T-helper 17 cell (primary cell): ENCODE data around the gene PIK3R2. TPM values are rescaled to one million over a fixed set of nuclear protein-coding genes. Genes with fewer than 3 reads are reported as not detected.

Experiments used
- ATAC-seq: fragments of 150-1000 bp; cut with Tn5 transposase; 2 replicates; pipeline ENCODE4 v1.10.0; 2021; ENCODE audit warnings: mild to moderate bottlenecking, moderate library complexity
- DNase-seq, 3 donors: peaks; one replicate each; pipeline versions ENCODE4 v3.0.0 to v3.0.0-alpha.2; 2020 to 2021
- H3K9me3 ChIP-seq: one replicate; pipeline ENCODE4 v1.7.0; 2013; ENCODE audit warnings: low read length, mild to moderate bottlenecking; ENCODE audit not compliant: control insufficient read depth, poor library complexity, severe bottlenecking
- H3K27ac Mint-ChIP-seq: one replicate; pipeline ENCODE4 v1.8.0; 2022; ENCODE audit warnings: mild to moderate bottlenecking, moderate library complexity, mixed read lengths
- H3K27me3 Mint-ChIP-seq: one replicate; pipeline ENCODE4 v1.8.0; 2022; ENCODE audit warnings: mixed read lengths
- H3K36me3 Mint-ChIP-seq: one replicate; pipeline ENCODE4 v1.8.0; 2022; ENCODE audit warnings: low read depth, mixed read lengths
- H3K4me1 Mint-ChIP-seq: one replicate; pipeline ENCODE4 v1.8.0; 2022; ENCODE audit warnings: mild to moderate bottlenecking, mixed read lengths
- H3K4me3 Mint-ChIP-seq: one replicate; pipeline ENCODE4 v1.8.0; 2022; ENCODE audit warnings: mild to moderate bottlenecking, moderate library complexity, mixed read lengths
- total RNA-seq, 4 donors: library from RNA in 2 of 4; stranded (reverse) in 2 of 4; gene quantifications; one replicate each; pipeline ENCODE4 v1.2.3 and lab custom pipeline; 2022 to 2026

PIK3R2 gene
- total RNA-seq, 2 donors from 2014 or later = 8.6 to 9.1 TPM

DNA sequence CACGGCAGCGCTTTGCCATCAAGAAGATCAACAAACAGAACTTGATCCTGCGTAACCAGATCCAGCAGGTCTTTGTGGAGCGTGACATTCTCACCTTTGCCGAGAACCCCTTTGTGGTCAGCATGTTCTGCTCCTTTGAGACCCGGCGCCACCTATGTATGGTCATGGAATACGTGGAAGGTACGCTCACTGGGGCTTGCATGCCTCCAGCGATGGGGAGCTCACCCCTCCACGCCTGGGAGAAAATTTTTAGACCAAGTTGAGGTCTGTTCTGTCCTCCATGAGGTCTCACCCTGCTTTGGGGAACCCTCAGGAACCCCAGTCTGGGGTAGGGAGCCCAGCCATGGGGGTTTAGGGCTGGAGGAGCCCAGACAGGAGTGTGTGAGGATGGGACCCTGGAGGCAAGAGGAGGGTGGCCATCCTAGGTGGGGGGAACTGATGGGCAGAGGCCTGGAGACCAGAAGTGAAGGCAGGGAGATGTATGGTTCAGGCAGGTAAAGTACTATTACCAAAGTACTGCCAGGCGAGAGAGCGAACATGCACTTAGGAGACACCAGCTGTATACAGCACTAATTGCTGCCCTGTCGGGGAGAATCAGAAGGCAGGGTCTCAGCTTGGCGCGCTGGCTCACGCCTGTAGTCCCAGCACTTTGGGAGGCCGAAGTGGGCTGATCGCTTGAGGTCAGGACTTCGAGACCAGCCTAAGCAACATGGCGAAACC, 22.3 kb upstream of the PIK3R2 start:
- peaks cover 3% of the 10 kb centered on the region for H3K4me1 Mint-ChIP-seq
- H3K27ac Mint-ChIP-seq = peak overlapping the region; percentile 27
- ATAC-seq (no peak), DNase-seq (no peak)
- no peaks in the 10 kb centered on the region for H3K9me3 ChIP-seq
- H3K27me3 Mint-ChIP-seq = no peaks in the 10 kb centered on the region
- H3K36me3 Mint-ChIP-seq = peaks cover 2% of the 10 kb centered on the region
- H3K4me3 Mint-ChIP-seq = no peak overlapping the region

DNA sequence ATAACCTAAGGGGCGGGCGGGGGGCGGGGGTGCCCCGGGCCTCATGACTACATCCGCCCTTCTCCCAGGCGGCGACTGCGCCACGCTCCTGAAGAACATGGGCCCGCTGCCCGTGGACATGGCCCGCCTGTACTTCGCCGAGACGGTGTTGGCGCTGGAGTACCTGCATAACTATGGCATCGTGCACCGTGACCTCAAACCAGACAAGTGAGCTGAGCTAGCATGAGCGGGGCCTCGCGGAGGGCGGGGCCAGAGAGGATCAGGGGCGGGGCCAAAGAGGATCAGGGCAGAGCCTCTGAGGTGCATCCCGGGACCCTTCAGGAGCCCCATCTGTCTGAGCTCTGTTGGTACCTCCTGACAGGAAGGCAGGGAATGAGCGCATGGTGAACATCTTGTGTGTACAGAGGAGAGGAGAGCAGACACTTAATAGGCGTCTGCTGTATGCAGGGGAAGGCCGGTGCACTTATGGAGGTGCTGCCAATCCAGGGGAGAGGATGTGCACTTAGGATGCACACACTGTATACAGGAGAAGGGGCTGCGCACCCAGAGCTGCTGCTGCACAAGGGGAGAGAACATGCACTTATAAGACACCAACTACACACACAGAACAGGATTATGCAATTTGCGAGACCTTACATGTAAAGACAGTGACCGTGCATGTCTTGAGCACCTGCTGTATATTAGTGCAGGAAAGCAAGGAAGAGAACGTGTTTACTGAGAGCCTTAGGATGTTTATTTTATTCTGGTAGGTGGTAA, 20.9 kb upstream of the PIK3R2 start:
- Mint-ChIP-seq H3K36me3 (peaks cover 2% of the 10 kb centered on the region), H3K27me3 (no peaks in the 10 kb centered on the region), H3K4me3 (no peak overlapping the region), H3K27ac (no peak overlapping the region), H3K4me1 (peaks cover 3% of the 10 kb centered on the region)
- DNase-seq (no peak), ATAC-seq (no peak)
- H3K9me3 ChIP-seq = no peaks in the 10 kb centered on the region

DNA sequence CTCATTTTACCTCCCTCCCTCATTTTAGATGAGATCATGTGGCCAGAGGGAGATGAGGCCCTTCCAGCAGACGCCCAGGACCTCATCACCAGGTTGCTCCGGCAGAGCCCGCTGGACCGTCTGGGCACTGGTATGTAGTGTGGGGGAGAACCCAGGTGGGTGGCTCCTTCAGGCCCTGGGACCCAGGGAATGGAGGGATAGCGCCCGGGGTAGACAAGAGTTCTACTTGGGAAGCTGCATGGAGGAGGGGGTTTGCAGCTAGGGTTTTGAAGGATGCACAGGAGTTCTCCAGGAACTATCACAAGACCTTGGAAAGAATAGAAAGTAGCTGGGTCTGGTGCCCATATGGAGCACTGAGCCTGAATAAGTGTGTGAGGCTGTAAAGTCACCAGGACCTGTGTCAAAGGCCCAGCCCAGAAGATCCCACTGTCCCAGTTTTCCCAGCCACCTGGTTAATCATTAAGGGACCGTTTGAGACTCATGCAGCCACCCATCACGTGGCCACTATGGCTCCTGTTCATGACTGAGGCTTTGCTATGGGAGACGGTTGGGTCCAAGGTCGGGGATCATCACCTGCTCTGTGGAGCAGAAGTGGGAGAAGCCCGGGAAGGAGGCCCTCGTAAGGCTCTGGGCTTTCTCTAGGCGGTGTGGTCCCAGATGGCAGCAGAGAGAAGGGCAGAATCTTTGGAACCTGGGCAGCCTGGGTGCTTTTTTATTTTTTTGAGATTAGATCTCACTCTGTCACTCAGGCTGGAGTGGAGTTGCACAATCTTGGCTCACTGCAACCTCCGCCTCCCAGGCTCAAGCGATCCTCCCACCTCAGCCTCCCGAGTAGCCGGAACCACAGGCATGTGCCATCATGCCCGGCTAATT, 17.0 kb upstream of the PIK3R2 start:
- no peak for DNase-seq
- Mint-ChIP-seq H3K4me3 (no peak overlapping the region), H3K4me1 (peaks cover 3% of the 10 kb centered on the region), H3K27me3 (no peaks in the 10 kb centered on the region), H3K36me3 (peaks cover 6% of the 10 kb centered on the region), H3K27ac (no peak overlapping the region)
- no peak for ATAC-seq
- H3K9me3 ChIP-seq = no peaks in the 10 kb centered on the region

DNA sequence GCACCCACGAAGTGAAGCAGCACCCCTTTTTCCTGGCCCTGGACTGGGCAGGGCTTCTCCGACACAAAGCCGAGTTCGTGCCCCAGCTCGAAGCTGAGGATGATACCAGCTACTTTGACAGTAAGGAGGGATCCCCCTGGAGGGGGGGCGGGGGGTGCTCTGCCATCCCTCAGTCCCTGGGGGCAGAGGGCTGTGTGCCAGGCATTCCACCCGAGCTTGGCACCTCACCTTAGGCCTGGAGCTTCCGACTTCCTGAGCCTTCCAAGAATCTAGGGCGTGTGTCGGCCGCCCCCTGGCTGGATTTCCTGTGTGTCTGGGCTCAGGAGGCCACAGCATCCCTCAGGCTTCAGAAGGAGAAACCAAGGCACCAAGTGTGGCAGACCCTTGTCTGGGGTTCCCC, 15.7 kb upstream of the PIK3R2 start:
- Mint-ChIP-seq H3K27ac (no peak overlapping the region), H3K36me3 (peaks cover 6% of the 10 kb centered on the region), H3K27me3 (no peaks in the 10 kb centered on the region), H3K4me1 (peaks cover 3% of the 10 kb centered on the region), H3K4me3 (no peak overlapping the region)
- DNase-seq (no peak), ATAC-seq (no peak)
- H3K9me3 ChIP-seq = no peaks in the 10 kb centered on the region

DNA sequence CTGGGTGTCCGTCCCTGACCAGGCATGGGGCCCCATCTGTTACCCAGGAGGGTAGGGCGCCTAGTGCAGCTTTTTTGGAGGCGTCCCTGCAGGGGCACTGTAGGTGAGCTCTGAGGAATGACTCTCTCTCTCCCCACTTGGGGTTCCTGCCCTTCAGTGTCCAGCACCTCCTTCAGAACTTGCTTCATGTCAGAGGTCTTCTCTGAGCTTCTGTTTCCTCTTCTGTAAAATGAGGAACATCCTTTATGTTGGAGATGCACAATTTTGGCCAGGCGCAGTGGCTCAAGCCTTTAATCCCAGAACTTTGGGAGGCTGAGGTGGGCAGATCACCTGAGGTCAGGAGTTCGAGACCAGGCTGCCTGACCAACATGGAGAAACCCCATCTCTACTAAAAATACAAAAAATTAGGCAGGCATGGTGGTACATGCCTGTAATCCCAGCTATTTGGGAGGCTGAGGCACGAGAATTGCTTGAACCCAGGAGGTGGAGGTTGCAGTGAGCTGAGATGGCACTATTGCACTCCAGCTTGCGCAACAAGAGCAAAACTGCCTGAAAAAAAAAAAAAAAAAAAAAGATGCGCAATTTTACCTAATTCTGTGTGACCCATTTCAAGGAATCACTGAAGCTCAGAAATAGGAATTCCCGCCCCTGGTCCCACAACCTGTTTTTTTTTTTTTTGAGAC, 15.2 kb upstream of the PIK3R2 start:
- no peak overlapping the region for H3K27ac Mint-ChIP-seq
- DNase-seq (no peak), ATAC-seq (no peak)
- H3K36me3 Mint-ChIP-seq = peaks cover 6% of the 10 kb centered on the region
- no peaks in the 10 kb centered on the region for H3K27me3 Mint-ChIP-seq
- H3K9me3 ChIP-seq = no peaks in the 10 kb centered on the region
- no peak overlapping the region for H3K4me3 Mint-ChIP-seq
- H3K4me1 Mint-ChIP-seq = peaks cover 3% of the 10 kb centered on the region

DNA sequence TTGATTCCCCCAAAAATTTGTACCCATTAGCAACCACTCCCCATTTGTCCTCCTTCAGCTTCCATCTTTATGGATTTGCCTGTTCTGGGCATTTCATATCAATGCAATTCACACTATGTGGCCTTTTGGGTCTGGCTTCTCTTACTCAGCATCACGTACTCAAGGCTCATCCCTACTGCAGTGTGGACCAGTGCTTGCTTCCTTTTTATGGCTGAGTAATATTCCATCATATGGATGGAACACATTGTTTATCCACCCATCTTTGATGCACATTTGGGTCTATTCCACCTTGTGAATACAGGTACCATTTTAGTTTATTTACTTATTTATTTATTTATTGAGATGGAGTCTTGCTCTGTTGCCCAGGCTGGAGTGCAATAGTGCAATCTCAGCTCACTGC, 12.5 kb upstream of the PIK3R2 start:
- H3K27me3 Mint-ChIP-seq = no peaks in the 10 kb centered on the region
- ATAC-seq (no peak), DNase-seq (no peak)
- peaks cover 6% of the 10 kb centered on the region for H3K36me3 Mint-ChIP-seq
- H3K27ac Mint-ChIP-seq = no peak overlapping the region
- H3K9me3 ChIP-seq = no peaks in the 10 kb centered on the region
- H3K4me1 Mint-ChIP-seq = no peaks in the 10 kb centered on the region
- no peak overlapping the region for H3K4me3 Mint-ChIP-seq

DNA sequence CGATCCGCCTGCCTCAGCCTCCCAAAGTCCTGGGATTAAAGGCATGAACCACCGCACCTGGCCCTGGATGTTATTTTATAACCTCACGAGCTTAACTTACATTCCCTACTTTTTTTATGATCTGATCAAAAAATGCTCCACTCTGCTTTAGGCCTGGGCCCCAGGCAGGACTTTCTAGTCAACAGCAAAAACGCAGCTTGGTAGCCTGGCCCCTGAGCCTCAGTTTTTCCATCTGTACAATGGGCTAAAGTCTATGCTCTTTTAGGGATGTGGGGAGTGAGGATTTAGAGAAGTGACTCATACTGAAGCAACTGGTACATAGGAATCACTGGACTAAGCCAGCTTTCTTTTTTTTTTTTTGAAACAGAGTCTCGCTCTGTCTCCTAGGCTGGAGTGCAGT, 11.9 kb upstream of the PIK3R2 start:
- Mint-ChIP-seq H3K27ac (no peak overlapping the region), H3K4me3 (no peak overlapping the region), H3K4me1 (no peaks in the 10 kb centered on the region), H3K36me3 (peaks cover 6% of the 10 kb centered on the region), H3K27me3 (no peaks in the 10 kb centered on the region)
- no peaks in the 10 kb centered on the region for H3K9me3 ChIP-seq
- DNase-seq (no peak), ATAC-seq (no peak)

DNA sequence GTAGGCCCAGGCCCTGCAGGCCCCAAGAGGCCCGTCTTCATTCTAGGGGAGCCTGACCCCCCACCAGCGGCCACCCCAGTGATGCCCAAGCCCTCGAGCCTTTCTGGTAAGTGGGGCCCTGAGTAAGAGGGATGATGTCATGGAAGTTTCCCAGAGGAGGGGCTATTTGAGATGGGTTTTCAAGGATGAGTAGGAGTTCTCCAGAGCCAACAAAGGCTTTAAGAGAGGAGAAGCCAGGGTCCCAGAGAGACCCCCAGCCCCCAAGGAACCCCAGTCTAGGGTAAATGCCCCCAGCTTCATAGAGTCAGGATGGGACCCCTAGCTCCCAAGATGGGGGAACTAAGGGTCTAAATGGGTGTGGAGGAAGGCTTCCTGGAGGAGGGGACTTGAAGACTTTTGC, 9.1 kb upstream of the PIK3R2 start:
- DNase-seq (no peak), ATAC-seq (no peak)
- H3K4me1 Mint-ChIP-seq = peaks cover 6% of the 10 kb centered on the region
- no peaks in the 10 kb centered on the region for H3K27me3 Mint-ChIP-seq
- no peak overlapping the region for H3K27ac Mint-ChIP-seq
- H3K9me3 ChIP-seq = no peaks in the 10 kb centered on the region
- H3K4me3 Mint-ChIP-seq = no peak overlapping the region
- H3K36me3 Mint-ChIP-seq = peaks cover 10% of the 10 kb centered on the region

DNA sequence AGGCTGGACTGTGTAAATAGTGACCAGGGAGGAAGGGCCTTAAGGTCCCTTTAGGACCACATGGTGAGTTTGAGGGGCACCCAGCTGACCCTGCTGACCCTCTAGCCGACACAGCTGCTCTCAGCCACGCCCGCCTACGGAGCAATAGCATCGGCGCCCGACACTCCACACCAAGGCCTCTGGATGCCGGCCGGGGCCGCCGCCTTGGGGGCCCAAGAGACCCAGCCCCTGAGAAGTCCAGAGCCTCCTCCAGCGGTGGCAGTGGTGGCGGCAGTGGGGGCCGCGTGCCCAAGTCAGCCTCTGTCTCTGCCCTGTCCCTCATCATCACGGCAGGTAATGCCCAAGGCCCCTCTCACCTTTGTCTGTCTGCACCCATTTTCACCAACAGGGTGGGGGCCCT, 8.6 kb upstream of the PIK3R2 start:
- H3K9me3 ChIP-seq = no peaks in the 10 kb centered on the region
- no peak overlapping the region for H3K4me3 Mint-ChIP-seq
- peaks cover 7% of the 10 kb centered on the region for H3K36me3 Mint-ChIP-seq
- H3K27ac Mint-ChIP-seq = no peak overlapping the region
- DNase-seq (no peak), ATAC-seq (no peak)
- H3K4me1 Mint-ChIP-seq = peaks cover 6% of the 10 kb centered on the region
- no peaks in the 10 kb centered on the region for H3K27me3 Mint-ChIP-seq

DNA sequence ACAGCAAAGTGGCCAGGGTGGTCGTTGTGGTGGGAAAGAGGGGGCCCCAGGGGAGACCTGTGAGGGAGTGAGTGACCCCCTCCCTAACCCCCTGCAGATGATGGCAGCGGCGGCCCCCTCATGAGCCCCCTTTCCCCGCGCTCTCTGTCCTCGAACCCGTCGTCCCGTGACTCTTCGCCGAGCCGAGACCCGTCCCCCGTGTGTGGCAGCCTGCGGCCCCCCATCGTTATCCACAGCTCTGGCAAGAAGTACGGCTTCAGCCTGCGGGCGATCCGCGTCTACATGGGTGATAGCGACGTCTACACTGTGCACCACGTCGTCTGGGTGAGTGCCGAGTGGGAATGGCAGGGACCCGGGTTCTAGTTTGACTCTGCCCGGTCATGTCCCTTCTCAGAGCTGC, 8.1 kb upstream of the PIK3R2 start:
- H3K27ac Mint-ChIP-seq = no peak overlapping the region
- no peak for ATAC-seq
- H3K27me3 Mint-ChIP-seq = no peaks in the 10 kb centered on the region
- H3K9me3 ChIP-seq = no peaks in the 10 kb centered on the region
- peaks cover 7% of the 10 kb centered on the region for H3K36me3 Mint-ChIP-seq
- peaks cover 6% of the 10 kb centered on the region for H3K4me1 Mint-ChIP-seq
- H3K4me3 Mint-ChIP-seq = peak overlapping the region; percentile 49
- DNase-seq = no peak

DNA sequence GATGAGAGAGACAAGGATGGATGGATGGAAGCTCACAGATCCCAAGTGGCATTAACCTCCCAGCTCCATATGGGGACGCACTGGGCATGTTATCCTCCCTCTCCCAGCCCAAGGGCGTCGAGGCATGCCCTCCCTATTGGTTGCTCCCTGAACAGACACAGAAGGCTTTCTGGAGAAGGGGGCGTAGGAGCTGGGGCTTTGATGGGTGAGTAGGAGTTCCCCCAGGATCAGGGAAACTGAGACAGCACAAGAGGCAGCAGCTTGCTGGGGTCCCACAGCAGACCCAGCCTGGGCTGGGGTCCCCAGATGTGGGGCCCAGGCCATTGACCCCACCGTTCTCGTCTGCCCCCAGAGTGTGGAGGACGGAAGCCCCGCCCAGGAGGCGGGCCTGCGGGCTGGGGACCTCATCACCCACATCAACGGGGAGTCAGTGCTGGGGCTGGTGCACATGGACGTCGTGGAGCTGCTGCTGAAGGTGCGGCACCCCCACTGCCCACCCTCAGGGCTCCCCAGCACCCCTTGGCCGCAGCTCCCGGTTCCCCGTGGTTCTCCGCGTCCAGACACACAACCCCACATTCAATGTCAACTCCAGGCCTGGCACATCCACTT, 7.5 kb upstream of the PIK3R2 start:
- no peak overlapping the region for H3K4me3 Mint-ChIP-seq
- ATAC-seq = no peak
- peaks cover 6% of the 10 kb centered on the region for H3K4me1 Mint-ChIP-seq
- H3K27ac Mint-ChIP-seq = peak overlapping the region; percentile 8
- H3K27me3 Mint-ChIP-seq = no peaks in the 10 kb centered on the region
- H3K9me3 ChIP-seq = no peaks in the 10 kb centered on the region
- peaks cover 5% of the 10 kb centered on the region for H3K36me3 Mint-ChIP-seq
- no peak for DNase-seq

DNA sequence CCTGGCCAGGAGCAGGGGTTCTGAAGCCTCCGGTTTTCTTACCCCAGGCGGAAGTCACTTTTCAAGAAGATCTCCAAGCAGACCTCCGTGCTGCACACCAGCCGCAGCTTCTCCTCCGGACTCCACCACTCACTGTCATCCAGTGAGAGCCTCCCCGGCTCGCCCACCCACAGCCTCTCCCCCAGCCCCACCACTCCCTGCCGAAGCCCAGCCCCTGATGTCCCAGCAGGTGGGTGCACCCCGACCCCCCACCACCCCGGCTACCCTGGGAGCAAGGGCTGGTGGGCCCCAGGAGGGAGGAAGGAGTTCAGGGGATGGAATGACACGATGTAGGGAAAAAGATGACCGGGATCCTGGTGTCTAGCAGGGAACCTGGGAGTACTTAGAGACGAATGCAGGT, 5.6 kb upstream of the PIK3R2 start:
- Mint-ChIP-seq H3K27me3 (no peaks in the 10 kb centered on the region), H3K36me3 (peaks cover 5% of the 10 kb centered on the region), H3K4me3 (no peak overlapping the region), H3K4me1 (peaks cover 12% of the 10 kb centered on the region), H3K27ac (peak overlapping the region; percentile 32)
- no peaks in the 10 kb centered on the region for H3K9me3 ChIP-seq
- DNase-seq (no peak), ATAC-seq (no peak)
